SK-N-SH (cell line): Measurements from ENCODE around the gene MRPL51. TPM values are rescaled to one million over a fixed set of nuclear protein-coding genes. Genes with fewer than 3 reads are reported as not detected.

Experiments
- CTCF ChIA-PET: fragments of 300-600, 350-600 bp; formaldehyde crosslinking; extraction: SDS; loops from one replicate; lab custom pipeline; 2021; lab: Yijun Ruan, JAX
- POLR2A ChIA-PET: fragments of 350-600 bp; sonication (Branson Sonifier 250); formaldehyde crosslinking; extraction: SDS; loops from one replicate; lab custom pipeline; 2020; ENCODE audit warnings: antibody characterized with exemption, inconsistent platforms; lab: Yijun Ruan, JAX
- DNase-seq: peaks from one replicate; pipeline ENCODE4 v3.0.0; 2012
- H2AFZ ChIP-seq: fragments of 200-600 bp; sonication (generic); 2 replicates; pipeline ENCODE4 v1.8.1; 2016; ENCODE audit warnings: antibody characterized with exemption, mild to moderate bottlenecking, low read depth
- H3F3A ChIP-seq: fragments of 200-600 bp; sonication (generic); replicated peaks from 2 replicates; pipeline ENCODE3; 2016; ENCODE audit warnings: antibody characterized with exemption, mild to moderate bottlenecking; ENCODE audit not compliant: insufficient read depth
- H3K27ac ChIP-seq, 2 experiments: fragments of 200-500 bp in 1 of 2; fragments of 200-600 bp in 1 of 2; sonication (Bioruptor generic) in 1 of 2; sonication (generic), shearing (Covaris generic) in 1 of 2; 2 replicates each; pipeline versions ENCODE4 v1.5.1 to v1.6.1; 2014 to 2016; ENCODE audit warnings: low read depth in 2 of 2, inconsistent platforms in 1 of 2, low read length in 1 of 2, mild to moderate bottlenecking in 1 of 2, mixed read lengths in 1 of 2
- H3K27me3 ChIP-seq: fragments of 200-600 bp; sonication (generic), shearing (Covaris generic); 2 replicates; pipeline ENCODE4 v1.6.1; 2016; ENCODE audit warnings: mixed run types; ENCODE audit not compliant: insufficient read depth
- H3K36me3 ChIP-seq, 2 experiments: fragments of 200-500 bp in 1 of 2; fragments of 200-600 bp in 1 of 2; sonication (Bioruptor generic) in 1 of 2; sonication (generic) in 1 of 2; replicated peaks in 1 of 2; 2 replicates each; pipeline versions ENCODE3 to v1.5.1; 2014 to 2016; ENCODE audit warnings: low read length in 1 of 2, mild to moderate bottlenecking in 1 of 2; ENCODE audit not compliant: insufficient read depth in 2 of 2, control insufficient read depth in 1 of 2
- H3K4me1 ChIP-seq, 2 experiments: fragments of 200-500 bp in 1 of 2; fragments of 200-600 bp in 1 of 2; sonication (Bioruptor generic) in 1 of 2; sonication (generic), shearing (Covaris generic) in 1 of 2; 2 replicates each; pipeline versions ENCODE4 v1.5.1 to v1.6.1; 2014 to 2016; ENCODE audit warnings: low read depth in 1 of 2, low read length in 1 of 2, mixed run types in 1 of 2; ENCODE audit not compliant: insufficient read depth in 2 of 2, control insufficient read depth in 1 of 2
- H3K4me2 ChIP-seq: fragments of 200-600 bp; sonication (generic), shearing (Covaris generic); 2 replicates; pipeline ENCODE4 v1.6.1; 2017; ENCODE audit warnings: mixed run types
- H3K4me3 ChIP-seq, 2 experiments: fragments of 200-500 bp in 1 of 2; fragments of 200-600 bp in 1 of 2; sonication (Bioruptor generic) in 1 of 2; sonication (generic), shearing (Covaris generic) in 1 of 2; 2 replicates each; pipeline versions ENCODE4 v1.5.1 to v1.8.1; 2014 to 2016; ENCODE audit warnings: low read depth in 2 of 2, inconsistent platforms in 1 of 2, low read length in 1 of 2, mild to moderate bottlenecking in 1 of 2, mixed read lengths in 1 of 2, moderate library complexity in 1 of 2
- H3K79me2 ChIP-seq: fragments of 200-600 bp; sonication (generic); 2 replicates; pipeline ENCODE4 v1.8.1; 2017; ENCODE audit warnings: mild to moderate bottlenecking; ENCODE audit not compliant: insufficient read depth
- H3K9ac ChIP-seq: fragments of 200-600 bp; sonication (generic); 2 replicates; pipeline ENCODE4 v1.6.1; 2017; ENCODE audit warnings: mixed run types
- H3K9me2 ChIP-seq: fragments of 200-600 bp; sonication (generic); 2 replicates; pipeline ENCODE4 v1.6.1; 2017; ENCODE audit warnings: mixed run types
- H3K9me3 ChIP-seq: fragments of 200-600 bp; sonication (generic); 2 replicates; pipeline ENCODE4 v1.6.1; 2017; ENCODE audit warnings: mixed run types, mild to moderate bottlenecking, moderate library complexity
- H4K20me1 ChIP-seq: fragments of 200-600 bp; sonication (generic); 2 replicates; pipeline ENCODE4 v1.6.1; 2017; ENCODE audit warnings: mild to moderate bottlenecking, mixed run types; ENCODE audit not compliant: insufficient read depth
- CHD2 ChIP-seq: fragments of 150-350 bp; IDR thresholded peaks from 2 replicates; pipeline ENCODE4 v1.6.1; 2018; ENCODE audit warnings: low read length; ENCODE audit not compliant: partially characterized antibody
- CTCF ChIP-seq: fragments of 200-600 bp; sonication (generic); IDR thresholded peaks from 2 replicates; pipeline ENCODE4 v1.6.1; 2017; ENCODE audit warnings: antibody characterized with exemption, mild to moderate bottlenecking, moderate library complexity
- EP300 ChIP-seq, 2 experiments: IDR thresholded peaks; 2 replicates each; pipeline versions ENCODE4 v1.4.0 to v1.6.1; 2012; ENCODE audit warnings: borderline replicate concordance in 1 of 2, low read depth in 1 of 2, low read length in 1 of 2
- EZH2phosphoT487 ChIP-seq: fragments of 200-600 bp; sonication (generic); IDR thresholded peaks from 2 replicates; pipeline ENCODE4 v1.6.1; 2017; ENCODE audit warnings: low read depth, mixed run types, mild to moderate bottlenecking, antibody characterized with exemption, moderate library complexity, borderline replicate concordance
- FOXM1 ChIP-seq: IDR thresholded peaks from 2 replicates; pipeline ENCODE4 v1.4.0; 2012; ENCODE audit warnings: low read depth, mild to moderate bottlenecking
- MXI1 ChIP-seq: IDR thresholded peaks from 2 replicates; pipeline ENCODE4 v1.6.1; 2012; ENCODE audit warnings: mild to moderate bottlenecking, low read depth, low read length, improper control_type of control experiment
- PBX3 ChIP-seq: IDR thresholded peaks from 2 replicates; pipeline ENCODE4; 2012
- REST ChIP-seq: IDR thresholded peaks from 2 replicates; pipeline ENCODE4 v1.6.1; 2012; ENCODE audit warnings: mild to moderate bottlenecking, low read depth, low read length, moderate library complexity
- RFX5 ChIP-seq: IDR thresholded peaks from 2 replicates; pipeline ENCODE4 v1.6.1; 2012; ENCODE audit warnings: mild to moderate bottlenecking, improper control_type of control experiment, low read length
- SIN3A ChIP-seq: IDR thresholded peaks from 2 replicates; pipeline ENCODE4 v1.6.1; 2012; ENCODE audit warnings: low read depth, mild to moderate bottlenecking, low read length, moderate library complexity, borderline replicate concordance
- YY1 ChIP-seq: IDR thresholded peaks from 2 replicates; pipeline ENCODE4 v1.4.0; 2012; ENCODE audit warnings: low read depth, mild to moderate bottlenecking
- WGBS: methylation state at CpG from one replicate; pipeline ENCODE4 v1.1.6; 2017; ENCODE audit warnings: low lambda C conversion rate; 5-methylcytosine and 5-hydroxymethylcytosine counted together
- polyA plus RNA-seq, 3 experiments: library from polyadenylated mRNA; depleted of rRNA; stranded (reverse); fragments of >200 nt; gene quantifications; 2 replicates each; pipeline ENCODE4 v1.2.3, GENCODE V29; 2012

Gene MRPL51
- polyA plus RNA-seq, 1 of the 3 experiments (the other 2 are of a cell fraction), result 189 TPM

GRCh38 chr12:6464531-6464930, 28.5 kb downstream of the MRPL51 start:
- H2AFZ ChIP-seq, result no peak overlapping the region
- H3K9me2 ChIP-seq, result no peaks in the 10 kb centered on the region
- H3K27ac ChIP-seq, result no peak overlapping the region
- H3K79me2 ChIP-seq, result peaks cover 30% of the 10 kb centered on the region
- H3K4me3 ChIP-seq, result no peak overlapping the region
- peaks cover 0 to 5% of the 10 kb centered on the region in 2 experiments; a peak in 2 of 4 replicates for H3K4me1 ChIP-seq
- peaks cover 41 to 45% of the 10 kb centered on the region in 2 experiments for H3K36me3 ChIP-seq
- no peak for TF ChIP-seq FOXM1
- no peak for TF ChIP-seq YY1
- no peak for TF ChIP-seq REST
- TF ChIP-seq MXI1, result no peak
- no peak for TF ChIP-seq RFX5
- TF ChIP-seq CTCF, result no peak
- TF ChIP-seq PBX3, result no peak
- no peak for TF ChIP-seq EP300 (IDR thresholded peaks at IDR 0.05; ENCODE audit: borderline replicate concordance in 1 of 2, low read depth in 1 of 2, low read length in 1 of 2)
- no peak for TF ChIP-seq CHD2
- no peak for TF ChIP-seq EZH2phosphoT487
- TF ChIP-seq SIN3A, result no peak
- TF ChIP-seq, all 33 proteins: peak for 0
- H3K27me3 ChIP-seq, result no peaks in the 10 kb centered on the region
- no peaks in the 10 kb centered on the region for H4K20me1 ChIP-seq
- no peak for DNase-seq
- no peak overlapping the region for H3K4me2 ChIP-seq
- ChIA-PET POLR2A (no interaction called here), CTCF (interaction anchor here (0.8 to 2.3 kb wide), 27 partner anchors 7 to 476 kb away, joined by 3 to 91 read pairs (median 7); partner anchors contain the start of genes CD27, COPS7A, MRPL51 and TAPBPL)
- no peaks in the 10 kb centered on the region for H3F3A ChIP-seq
- no peak overlapping the region for H3K9ac ChIP-seq
- no peaks in the 10 kb centered on the region for H3K9me3 ChIP-seq
- 89% methylated on average over 5 of the region's 8 CpGs for WGBS
